Astrocyte (in vitro differentiated cells and primary cell): ENCODE data around the gene KCNC1. TPM values are rescaled to one million over a fixed set of nuclear protein-coding genes. Genes with fewer than 3 reads are reported as not detected.

ENCODE experiments used
- DNase-seq: peaks from one replicate; pipeline ENCODE4 v3.0.0-alpha.2; 2010; ENCODE audit warnings: low read depth
- FAIRE-seq: peaks from 2 replicates; lab custom pipeline; 2011; peaks lifted over from hg19 to GRCh38; lab: Jason Lieb, UNC
- H2AFZ ChIP-seq: 2 replicates; pipeline ENCODE4 v1.6.0; 2012; ENCODE audit warnings: low read depth, low read length, inconsistent platforms
- H3K27ac ChIP-seq: 2 replicates; pipeline ENCODE4 v1.5.1; 2011; ENCODE audit warnings: low read depth, low read length, inconsistent platforms
- H3K27me3 ChIP-seq: 2 replicates; pipeline ENCODE4 v1.6.0; 2011; ENCODE audit warnings: low read length, inconsistent platforms; ENCODE audit not compliant: insufficient read depth
- H3K36me3 ChIP-seq: 2 replicates; pipeline ENCODE4 v1.5.1; 2011; ENCODE audit warnings: low read length, inconsistent platforms; ENCODE audit not compliant: insufficient read depth
- H3K4me1 ChIP-seq: 2 replicates; pipeline ENCODE4 v1.5.1; 2011; ENCODE audit warnings: low read length, inconsistent platforms; ENCODE audit not compliant: insufficient read depth
- H3K4me2 ChIP-seq: 2 replicates; pipeline ENCODE4 v1.6.0; 2012; ENCODE audit warnings: low read length, inconsistent platforms
- H3K4me3 ChIP-seq: 2 replicates; pipeline ENCODE4 v1.5.1; 2011; ENCODE audit warnings: low read depth, mild to moderate bottlenecking, low read length, inconsistent platforms; ENCODE audit not compliant: insufficient read depth
- H3K79me2 ChIP-seq: 2 replicates; pipeline ENCODE4 v1.6.0; 2012; ENCODE audit warnings: mild to moderate bottlenecking, low read length, inconsistent platforms; ENCODE audit not compliant: insufficient read depth
- H3K9ac ChIP-seq: 2 replicates; pipeline ENCODE4 v1.6.0; 2012; ENCODE audit warnings: mild to moderate bottlenecking, low read length, inconsistent platforms
- H3K9me3 ChIP-seq: 2 replicates; pipeline ENCODE4 v1.5.1; 2012; ENCODE audit warnings: low read depth, mild to moderate bottlenecking, low read length, inconsistent platforms; ENCODE audit not compliant: insufficient read depth
- H4K20me1 ChIP-seq: 2 replicates; pipeline ENCODE4 v1.6.0; 2012; ENCODE audit warnings: low read length, inconsistent platforms; ENCODE audit not compliant: insufficient read depth
- H3K27ac Mint-ChIP-seq: one replicate; pipeline ENCODE4 v1.8.0; 2021; ENCODE audit warnings: mild to moderate bottlenecking, mixed read lengths; ENCODE audit not compliant: unreplicated experiment
- H3K27me3 Mint-ChIP-seq: one replicate; pipeline ENCODE4 v1.8.0; 2021; ENCODE audit warnings: low read depth, mixed read lengths; ENCODE audit not compliant: unreplicated experiment
- H3K36me3 Mint-ChIP-seq: one replicate; pipeline ENCODE4 v1.8.0; 2021; ENCODE audit warnings: low read depth, mixed read lengths; ENCODE audit not compliant: unreplicated experiment
- H3K4me1 Mint-ChIP-seq: one replicate; pipeline ENCODE4 v1.8.0; 2021; ENCODE audit warnings: low read depth, mixed read lengths; ENCODE audit not compliant: unreplicated experiment
- H3K4me3 Mint-ChIP-seq: one replicate; pipeline ENCODE4 v1.8.0; 2021; ENCODE audit warnings: mild to moderate bottlenecking, moderate library complexity, mixed read lengths; ENCODE audit not compliant: unreplicated experiment
- H3K9me3 Mint-ChIP-seq: one replicate; pipeline ENCODE4 v1.8.0; 2021; ENCODE audit warnings: mild to moderate bottlenecking, mixed read lengths; ENCODE audit not compliant: unreplicated experiment
- CTCF ChIP-seq: IDR thresholded peaks from 2 replicates; pipeline ENCODE4 v1.5.1; 2011; ENCODE audit warnings: low read depth, mild to moderate bottlenecking, inconsistent platforms, low read length, moderate library complexity; ENCODE audit not compliant: insufficient read depth
- EZH2 ChIP-seq: IDR thresholded peaks from 2 replicates; pipeline ENCODE4 v1.6.1; 2012; ENCODE audit warnings: mild to moderate bottlenecking, low read length, inconsistent platforms; ENCODE audit not compliant: insufficient read depth
- total RNA-seq: library from RNA; stranded (reverse); gene quantifications from 2 replicates; pipeline ENCODE4 v1.2.1, GENCODE V29; 2021

The KCNC1 gene
- total RNA-seq, 1 donor from 2014 or later: 0.05 TPM

GRCh38 chr11:17775507-17776211 lies 41.1 kb downstream of the KCNC1 start:
- H3K9ac ChIP-seq: no peak overlapping the region
- no peak overlapping the region for H3K4me2 ChIP-seq
- H3K36me3 Mint-ChIP-seq: no peaks in the 10 kb centered on the region
- no peak overlapping the region for H2AFZ ChIP-seq
- H3K27ac Mint-ChIP-seq: no peak overlapping the region
- H3K4me3 Mint-ChIP-seq: no peak overlapping the region
- H3K9me3 Mint-ChIP-seq: peaks cover 7% of the 10 kb centered on the region
- no peaks in the 10 kb centered on the region for H3K4me1 Mint-ChIP-seq
- no peaks in the 10 kb centered on the region for H3K9me3 ChIP-seq
- no peaks in the 10 kb centered on the region for H3K27me3 ChIP-seq
- no peak for TF ChIP-seq EZH2
- no peak for TF ChIP-seq CTCF
- no peaks in the 10 kb centered on the region for H3K79me2 ChIP-seq
- H3K4me3 ChIP-seq: no peak overlapping the region
- FAIRE-seq (no peak), DNase-seq (no peak)
- H3K36me3 ChIP-seq: no peaks in the 10 kb centered on the region
- H3K4me1 ChIP-seq: no peaks in the 10 kb centered on the region
- H3K27ac ChIP-seq: no peak overlapping the region
- H4K20me1 ChIP-seq: no peaks in the 10 kb centered on the region
- H3K27me3 Mint-ChIP-seq: peaks cover 34% of the 10 kb centered on the region

GRCh38 chr11:17776212-17776875 lies 41.8 kb downstream of the KCNC1 start:
- no peak for FAIRE-seq

More at GRCh38 chr11:17776212-17776875, 41.8 kb downstream of the KCNC1 start:
- Histone ChIP-seq H4K20me1 (no peaks in the 10 kb centered on the region), H3K9me3 (no peaks in the 10 kb centered on the region), H2AFZ (no peak overlapping the region), H3K27ac (no peak overlapping the region), H3K4me2 (no peak overlapping the region), H3K4me3 (no peak overlapping the region), H3K4me1 (no peaks in the 10 kb centered on the region), H3K79me2 (no peaks in the 10 kb centered on the region), H3K36me3 (no peaks in the 10 kb centered on the region), H3K27me3 (no peaks in the 10 kb centered on the region), H3K9ac (no peak overlapping the region)
- Mint-ChIP-seq H3K36me3 (no peaks in the 10 kb centered on the region), H3K27me3 (peaks cover 40% of the 10 kb centered on the region), H3K4me3 (no peak overlapping the region), H3K27ac (no peak overlapping the region), H3K4me1 (no peaks in the 10 kb centered on the region), H3K9me3 (peaks cover 7% of the 10 kb centered on the region)
- DNase-seq: no peak
- TF ChIP-seq EZH2 (no peak), CTCF (no peak)
